ENCODE measurements around the gene PPP1CA. TPM values are rescaled to one million over a fixed set of nuclear protein-coding genes. Genes with fewer than 3 reads are reported as not detected.

Gene PPP1CA
- 100 to 1,000 TPM; 126 to 289 (median 168) TPM for total RNA-seq
- 100 to 1,000 TPM; 105 to 140 (median 116) TPM for polyA plus RNA-seq
- long read RNA-seq, donor 1, transcript PPP1CA-204 (6 exons, 1,677 nt): minor isoform, 7 of 149 reads
- long read RNA-seq, donor 1, transcript PPP1CA-203 (7 exons, 1,476 nt): major isoform, 99 of 149 reads
- long read RNA-seq, donor 1, partial matches to known transcripts: 36 of 149 reads
- long read RNA-seq, donor 1, other reads (novel, unspliced or antisense): 0 of 149 reads
- long read RNA-seq, donor 2, transcript PPP1CA-204 (6 exons, 1,677 nt): minor isoform, 7 of 99 reads
- long read RNA-seq, donor 2, transcript PPP1CA-203 (7 exons, 1,476 nt): major isoform, 60 of 99 reads
- long read RNA-seq, donor 2, partial matches to known transcripts: 30 of 99 reads
- long read RNA-seq, donor 2, other reads (novel, unspliced or antisense): 0 of 99 reads
- long read RNA-seq, donor 3, transcript PPP1CA-203 (7 exons, 1,476 nt): major isoform, 48 of 72 reads
- long read RNA-seq, donor 3, partial matches to known transcripts: 18 of 72 reads
- long read RNA-seq, donor 3, other reads (novel, unspliced or antisense): 0 of 72 reads
- long read RNA-seq, donor 4, transcript PPP1CA-203 (7 exons, 1,476 nt): major isoform, 148 of 168 reads
- long read RNA-seq, donor 4, transcript PPP1CA-204 (6 exons, 1,677 nt): minor isoform, 5 of 168 reads
- long read RNA-seq, donor 4, partial matches to known transcripts: 3 of 168 reads
- long read RNA-seq, donor 4, other reads (novel, unspliced or antisense): 7 of 168 reads
- long read RNA-seq, donor 5, transcript PPP1CA-204 (6 exons, 1,677 nt): minor isoform, 12 of 335 reads
- long read RNA-seq, donor 5, transcript PPP1CA-202 (6 exons, 1,054 nt): minor isoform, 5 of 335 reads
- long read RNA-seq, donor 5, transcript PPP1CA-201 (7 exons, 1,389 nt): minor isoform, 5 of 335 reads
- long read RNA-seq, donor 5, transcript PPP1CA-203 (7 exons, 1,476 nt): major isoform, 292 of 335 reads
- long read RNA-seq, donor 5, partial matches to known transcripts: 2 of 335 reads
- long read RNA-seq, donor 5, other reads (novel, unspliced or antisense): 15 of 335 reads
- long read RNA-seq, donor 6, transcript PPP1CA-203 (7 exons, 1,476 nt): major isoform, 84 of 97 reads
- long read RNA-seq, donor 6, partial matches to known transcripts: 6 of 97 reads
- long read RNA-seq, donor 6, other reads (novel, unspliced or antisense): 4 of 97 reads
- long read RNA-seq, donor 7, transcript PPP1CA-204 (6 exons, 1,677 nt): minor isoform, 6 of 67 reads
- long read RNA-seq, donor 7, transcript PPP1CA-203 (7 exons, 1,476 nt): major isoform, 45 of 67 reads
- long read RNA-seq, donor 7, partial matches to known transcripts: 15 of 67 reads
- long read RNA-seq, donor 7, other reads (novel, unspliced or antisense): 0 of 67 reads
- long read RNA-seq, donor 8, transcript PPP1CA-204 (6 exons, 1,677 nt): minor isoform, 7 of 172 reads
- long read RNA-seq, donor 8, transcript PPP1CA-203 (7 exons, 1,476 nt): major isoform, 125 of 172 reads
- long read RNA-seq, donor 8, partial matches to known transcripts: 34 of 172 reads
- long read RNA-seq, donor 8, other reads (novel, unspliced or antisense): 0 of 172 reads
- long read RNA-seq, donor 9, transcript PPP1CA-203 (7 exons, 1,476 nt): major isoform, 58 of 80 reads
- long read RNA-seq, donor 9, partial matches to known transcripts: 20 of 80 reads
- long read RNA-seq, donor 9, other reads (novel, unspliced or antisense): 0 of 80 reads
- long read RNA-seq, donor 10, transcript PPP1CA-204 (6 exons, 1,677 nt): minor isoform, 8 of 90 reads
- long read RNA-seq, donor 10, transcript PPP1CA-203 (7 exons, 1,476 nt): major isoform, 61 of 90 reads
- long read RNA-seq, donor 10, partial matches to known transcripts: 18 of 90 reads
- long read RNA-seq, donor 10, other reads (novel, unspliced or antisense): 0 of 90 reads

DNA sequence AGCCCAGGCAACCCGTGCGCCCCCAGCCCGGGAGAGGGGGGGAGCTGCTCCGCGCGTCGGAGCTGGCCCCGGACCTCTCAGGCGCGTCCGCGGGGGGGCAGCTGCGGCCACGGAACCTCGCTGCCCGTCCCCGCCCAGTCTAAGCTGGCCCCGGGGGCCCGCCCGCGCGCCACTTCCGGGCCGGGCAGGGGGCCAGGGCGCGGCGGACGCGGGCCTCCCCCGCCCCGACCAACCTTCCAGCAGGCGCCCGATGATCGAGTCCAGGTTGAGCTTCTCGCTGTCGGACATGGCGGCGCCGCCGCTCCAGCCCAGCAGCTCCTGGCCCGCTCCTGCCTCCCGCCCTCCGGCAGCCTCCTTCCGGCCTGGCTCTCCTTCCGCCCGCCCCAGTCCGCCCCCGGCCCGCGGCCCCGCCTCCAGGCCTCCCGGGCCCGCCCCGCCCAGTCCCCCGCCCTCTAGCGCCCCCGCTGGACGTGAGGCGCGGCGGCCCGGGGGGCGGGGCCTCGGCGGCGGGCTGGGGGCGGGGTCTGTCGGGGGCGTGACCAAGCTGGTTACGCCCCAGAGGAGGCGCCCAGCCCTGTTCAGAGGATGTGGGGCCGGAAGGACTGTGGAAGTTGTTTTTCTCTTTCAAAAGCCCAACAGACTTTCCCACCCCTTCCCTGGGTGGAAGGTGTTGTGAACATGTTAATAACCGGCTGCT lies at the start of gene PPP1CA:
TSS of gene PPP1CA (minus strand) at position 364 of the 697 bp plus-strand sequence. CDS start at position 288, 76 bp downstream.
- Histone ChIP-seq H3K9me3 (replicated peaks in 1 of 3) (no peaks in the 10 kb centered on the region), H3K4me3 (peak within 1 kb of the TSS; percentile 66 to 99 (median 78)), H3K4me1 (replicated peaks in 1 of 2) (peaks cover 20 to 47% of the 10 kb centered on the region in 2 donors), H3K27ac (peak within 1 kb of the TSS; percentile 60 to 99 (median 88)), H3K27me3 (no peaks in the 10 kb centered on the region), H3K36me3 (replicated peaks in 1 of 2) (peaks cover 0 to 25% of the 10 kb centered on the region in 2 donors)
- 0 to 1% (median 1%) methylated on average over 2 to 73 of the region's 73 CpGs for WGBS, 4 donors
- DNase-seq: peak; percentile 90 to 94 (median 91)
- TF ChIP-seq, protein P1, sequence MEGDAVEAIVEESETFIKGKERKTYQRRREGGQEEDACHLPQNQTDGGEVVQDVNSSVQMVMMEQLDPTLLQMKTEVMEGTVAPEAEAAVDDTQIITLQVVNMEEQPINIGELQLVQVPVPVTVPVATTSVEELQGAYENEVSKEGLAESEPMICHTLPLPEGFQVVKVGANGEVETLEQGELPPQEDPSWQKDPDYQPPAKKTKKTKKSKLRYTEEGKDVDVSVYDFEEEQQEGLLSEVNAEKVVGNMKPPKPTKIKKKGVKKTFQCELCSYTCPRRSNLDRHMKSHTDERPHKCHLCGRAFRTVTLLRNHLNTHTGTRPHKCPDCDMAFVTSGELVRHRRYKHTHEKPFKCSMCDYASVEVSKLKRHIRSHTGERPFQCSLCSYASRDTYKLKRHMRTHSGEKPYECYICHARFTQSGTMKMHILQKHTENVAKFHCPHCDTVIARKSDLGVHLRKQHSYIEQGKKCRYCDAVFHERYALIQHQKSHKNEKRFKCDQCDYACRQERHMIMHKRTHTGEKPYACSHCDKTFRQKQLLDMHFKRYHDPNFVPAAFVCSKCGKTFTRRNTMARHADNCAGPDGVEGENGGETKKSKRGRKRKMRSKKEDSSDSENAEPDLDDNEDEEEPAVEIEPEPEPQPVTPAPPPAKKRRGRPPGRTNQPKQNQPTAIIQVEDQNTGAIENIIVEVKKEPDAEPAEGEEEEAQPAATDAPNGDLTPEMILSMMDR (IDR thresholded peaks at IDR 0.05): peak in 3 of 6 experiments; percentile 15 to 65 (median 34)
- TF ChIP-seq POLR2A (IDR thresholded peaks at IDR 0.05): peak; percentile 57 to 76
- intact Hi-C loops (cut with DNase I): no loop called here

DNA sequence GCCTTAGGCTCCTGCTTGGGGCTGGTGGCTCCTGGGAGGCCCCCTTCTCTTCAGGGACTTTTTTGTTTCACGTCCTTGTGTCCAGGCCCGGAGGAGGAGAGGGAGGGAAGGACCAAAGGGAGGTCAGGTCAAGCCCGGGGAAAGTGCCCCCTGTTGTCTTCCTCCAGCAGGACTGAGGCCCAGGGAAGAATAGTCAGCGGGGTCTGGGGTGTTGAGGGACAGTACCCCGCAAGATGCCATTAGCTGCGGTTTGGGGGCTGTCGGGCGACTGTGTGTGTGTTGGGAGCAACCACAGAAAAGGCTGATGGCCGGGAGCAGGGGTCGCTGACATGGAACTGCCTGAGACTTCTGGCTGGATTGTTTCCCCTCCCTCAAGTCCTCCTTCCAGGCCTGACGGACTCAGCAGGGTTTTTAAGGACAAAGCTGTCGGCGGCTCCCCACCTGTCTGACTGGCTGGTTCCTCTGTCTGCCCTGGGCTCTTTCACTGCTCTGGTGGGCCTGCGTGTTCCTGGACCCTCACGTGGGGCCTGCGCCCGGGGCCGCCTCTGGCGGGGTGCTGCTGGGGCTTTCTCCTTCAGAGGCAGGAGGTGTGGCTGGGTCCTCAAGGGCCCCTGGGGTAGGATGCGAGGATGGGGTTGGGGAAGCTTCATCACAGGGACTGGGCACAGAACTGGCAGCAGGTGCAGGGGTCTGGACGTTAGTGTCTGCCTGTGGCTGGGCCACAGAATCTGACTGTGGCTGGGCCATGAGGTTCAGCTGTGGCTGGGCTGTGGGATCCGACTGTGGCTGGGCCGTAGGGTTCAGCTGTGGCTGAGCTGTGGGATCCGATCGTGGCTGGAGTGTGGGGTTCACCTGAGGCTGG lies 49.4 kb upstream of the PPP1CA start:
- WGBS, 4 donors: 85 to 92% (median 90%) methylated on average over 13 to 25 of the region's 25 CpGs
- Histone ChIP-seq H3K36me3 (replicated peaks in 1 of 2) (no peaks in the 10 kb centered on the region), H3K27me3 (no peaks in the 10 kb centered on the region), H3K27ac (no peak overlapping the region), H3K4me1 (replicated peaks in 1 of 2) (no peaks in the 10 kb centered on the region), H3K4me3 (no peak overlapping the region), H3K9me3 (replicated peaks in 1 of 3) (no peaks in the 10 kb centered on the region)
- intact Hi-C loops (cut with DNase I): no loop called here
- DNase-seq: no peak
- TF ChIP-seq, protein P1 (IDR thresholded peaks at IDR 0.05): no peak
- TF ChIP-seq POLR2A (IDR thresholded peaks at IDR 0.05): no peak
